ENCODE results near the gene ZNF474. TPM values are rescaled to one million over a fixed set of nuclear protein-coding genes. Genes with fewer than 3 reads are reported as not detected.

Gene ZNF474
- total RNA-seq, 6 donors from 2014 or later, result 0.40 to 15.7 (median 2.4) TPM

DNA sequence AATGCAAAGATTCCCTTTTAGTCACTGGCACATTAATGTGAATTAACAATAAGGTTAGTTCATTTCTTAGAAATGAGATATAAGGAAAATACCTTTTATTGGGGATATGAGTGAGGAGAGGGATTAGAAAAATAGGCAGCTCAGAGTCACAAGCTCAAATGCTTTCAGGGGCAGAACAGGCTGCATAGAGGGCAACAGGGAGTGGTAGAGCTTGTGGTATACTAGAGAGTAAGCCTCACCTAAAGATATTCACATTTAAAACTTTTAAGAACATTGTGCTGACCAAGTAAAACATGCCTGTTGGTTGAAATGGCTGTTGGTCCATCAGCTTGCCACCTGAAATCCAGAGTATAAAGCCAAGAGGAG is 34.7 kb downstream of the ZNF474 start:
- DNase-seq (no peak), ATAC-seq (ENCODE audit: low FRiP score in 2 of 2) (no peak)
- H3K4me1 ChIP-seq, result peaks cover 0 to 11% (median 2%) of the 10 kb centered on the region in 4 donors
- H3K36me3 ChIP-seq, result no peaks in the 10 kb centered on the region
- H3K27ac ChIP-seq, result no peak overlapping the region
- no peaks in the 10 kb centered on the region for H3K9me3 ChIP-seq
- TF ChIP-seq POLR2AphosphoS5 (IDR thresholded peaks at IDR 0.05) (no peak), POLR2A (IDR thresholded peaks at IDR 0.05) (no peak), EP300 (IDR thresholded peaks at IDR 0.05) (no peak)
- TF ChIP-seq, protein P1, sequence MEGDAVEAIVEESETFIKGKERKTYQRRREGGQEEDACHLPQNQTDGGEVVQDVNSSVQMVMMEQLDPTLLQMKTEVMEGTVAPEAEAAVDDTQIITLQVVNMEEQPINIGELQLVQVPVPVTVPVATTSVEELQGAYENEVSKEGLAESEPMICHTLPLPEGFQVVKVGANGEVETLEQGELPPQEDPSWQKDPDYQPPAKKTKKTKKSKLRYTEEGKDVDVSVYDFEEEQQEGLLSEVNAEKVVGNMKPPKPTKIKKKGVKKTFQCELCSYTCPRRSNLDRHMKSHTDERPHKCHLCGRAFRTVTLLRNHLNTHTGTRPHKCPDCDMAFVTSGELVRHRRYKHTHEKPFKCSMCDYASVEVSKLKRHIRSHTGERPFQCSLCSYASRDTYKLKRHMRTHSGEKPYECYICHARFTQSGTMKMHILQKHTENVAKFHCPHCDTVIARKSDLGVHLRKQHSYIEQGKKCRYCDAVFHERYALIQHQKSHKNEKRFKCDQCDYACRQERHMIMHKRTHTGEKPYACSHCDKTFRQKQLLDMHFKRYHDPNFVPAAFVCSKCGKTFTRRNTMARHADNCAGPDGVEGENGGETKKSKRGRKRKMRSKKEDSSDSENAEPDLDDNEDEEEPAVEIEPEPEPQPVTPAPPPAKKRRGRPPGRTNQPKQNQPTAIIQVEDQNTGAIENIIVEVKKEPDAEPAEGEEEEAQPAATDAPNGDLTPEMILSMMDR (IDR thresholded peaks at IDR 0.05), result no peak
- no peak overlapping the region for H3K4me3 ChIP-seq
- no peaks in the 10 kb centered on the region for H3K27me3 ChIP-seq

DNA sequence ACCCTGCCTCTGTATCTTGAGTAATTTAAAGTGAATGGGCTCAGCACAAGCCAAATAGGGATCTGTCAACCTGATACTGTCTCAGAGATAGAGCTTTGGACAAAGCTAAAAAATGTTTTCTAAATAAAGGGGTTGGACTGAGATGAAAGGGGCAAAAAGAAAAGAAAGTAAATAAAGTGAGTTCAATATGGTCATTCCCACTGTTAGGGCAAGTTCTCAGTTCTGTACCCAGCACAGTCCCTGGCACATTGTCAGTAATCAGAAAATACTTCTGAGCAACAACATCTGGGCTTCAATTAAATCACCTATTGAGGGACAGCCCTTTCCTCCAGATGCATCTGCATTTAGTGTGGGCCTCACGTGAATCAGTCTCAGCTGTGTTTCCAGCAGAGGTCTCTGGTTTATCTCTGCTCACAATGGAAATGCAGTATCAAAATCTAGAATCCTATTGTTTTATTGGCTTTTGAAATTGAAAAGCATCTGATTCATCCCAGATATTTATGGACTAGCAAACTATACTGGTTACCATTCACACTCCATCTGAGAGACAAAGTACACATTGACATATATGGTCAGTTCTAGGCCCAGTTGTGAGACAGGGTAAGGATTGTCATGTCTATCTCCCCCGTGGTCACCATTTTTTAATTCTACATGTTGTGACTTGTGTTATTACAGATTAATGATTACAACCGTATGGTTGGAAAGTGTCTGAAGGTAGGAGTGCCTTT is 35.6 kb downstream of the ZNF474 start:
- H3K36me3 ChIP-seq, result no peaks in the 10 kb centered on the region
- H3K4me3 ChIP-seq, result no peak overlapping the region
- no peak for TF ChIP-seq POLR2A (IDR thresholded peaks at IDR 0.05)
- TF ChIP-seq EP300 (IDR thresholded peaks at IDR 0.05), result no peak
- no peak for TF ChIP-seq POLR2AphosphoS5 (IDR thresholded peaks at IDR 0.05)
- TF ChIP-seq, protein P1 (IDR thresholded peaks at IDR 0.05), result no peak
- DNase-seq (no peak), ATAC-seq (ENCODE audit: low FRiP score in 2 of 2) (no peak)
- H3K27me3 ChIP-seq, result no peaks in the 10 kb centered on the region
- H3K4me1 ChIP-seq, result peaks cover 0 to 11% (median 2%) of the 10 kb centered on the region in 4 donors
- no peak overlapping the region for H3K27ac ChIP-seq
- 81 to 88% methylated on average over 3 of the region's 3 CpGs for WGBS, 2 donors
- H3K9me3 ChIP-seq, result no peaks in the 10 kb centered on the region

DNA sequence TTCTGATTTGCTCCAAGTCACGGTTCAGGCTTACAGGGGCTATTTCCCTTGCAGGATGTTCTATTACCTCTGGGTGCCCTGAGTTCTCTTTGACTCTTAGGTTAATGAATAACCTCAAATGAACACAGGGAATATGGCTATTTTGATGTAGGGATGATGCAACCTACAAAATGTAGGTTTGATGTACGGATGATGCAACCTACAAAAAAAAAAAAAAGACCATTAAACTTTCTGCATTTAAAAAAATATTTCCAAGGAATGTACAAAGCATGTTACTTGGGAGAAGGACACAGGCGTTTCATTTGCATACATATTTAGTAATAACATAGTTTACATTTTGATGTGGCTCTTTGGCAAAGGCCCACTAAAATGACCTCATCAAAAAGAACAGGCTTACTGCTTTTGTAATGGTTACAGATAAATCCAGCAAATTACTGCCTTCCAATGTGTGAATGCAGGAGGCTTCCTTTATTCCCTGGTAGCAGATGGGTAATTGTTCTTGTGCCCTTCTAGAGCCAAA is 36.3 kb downstream of the ZNF474 start:
- no peaks in the 10 kb centered on the region for H3K27me3 ChIP-seq
- H3K4me1 ChIP-seq, result peaks cover 0 to 11% (median 2%) of the 10 kb centered on the region in 4 donors
- DNase-seq (no peak), ATAC-seq (ENCODE audit: low FRiP score in 2 of 2) (no peak)
- 82 to 92% methylated on average over 3 of the region's 3 CpGs for WGBS, 2 donors
- no peak overlapping the region for H3K27ac ChIP-seq
- no peak overlapping the region for H3K4me3 ChIP-seq
- TF ChIP-seq POLR2A (IDR thresholded peaks at IDR 0.05) (no peak), POLR2AphosphoS5 (IDR thresholded peaks at IDR 0.05) (no peak), EP300 (IDR thresholded peaks at IDR 0.05) (no peak)
- TF ChIP-seq, protein P1 (IDR thresholded peaks at IDR 0.05), result no peak
- no peaks in the 10 kb centered on the region for H3K36me3 ChIP-seq
- no peaks in the 10 kb centered on the region for H3K9me3 ChIP-seq

DNA sequence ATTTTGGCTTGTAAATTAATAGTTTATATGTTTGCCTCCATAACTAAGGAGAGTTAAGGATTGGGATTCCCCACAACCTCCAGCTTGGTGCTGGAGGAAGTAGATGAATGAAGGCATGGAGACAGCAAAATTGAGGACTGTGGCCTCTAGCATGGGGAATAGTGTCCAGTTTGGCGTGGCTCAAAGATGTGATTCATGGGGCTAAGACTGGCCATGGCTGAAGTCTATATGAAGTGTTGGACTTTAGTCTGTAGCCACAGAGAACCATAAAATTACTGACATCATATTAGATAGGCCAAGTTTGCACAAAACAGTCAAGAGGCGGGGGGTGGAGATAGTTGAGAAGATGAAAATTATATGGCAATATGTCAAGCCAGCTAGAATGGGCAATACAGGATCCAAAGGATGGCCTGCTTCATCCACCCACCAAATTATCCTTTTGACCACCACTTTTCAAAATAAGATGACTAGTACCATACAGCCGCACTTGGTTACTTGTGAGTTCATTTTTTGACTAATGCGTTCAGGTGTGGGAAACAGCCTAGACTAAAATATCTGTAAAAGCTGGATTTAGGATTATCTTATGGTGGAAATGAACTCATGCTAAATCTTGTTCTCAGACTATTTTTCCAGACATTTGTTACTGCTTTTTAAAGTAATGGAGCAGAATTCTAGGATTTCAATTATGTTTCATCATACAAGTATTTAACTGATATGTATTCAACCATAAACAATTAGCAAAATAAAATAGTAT is 40.2 kb downstream of the ZNF474 start:
- H3K36me3 ChIP-seq, result no peaks in the 10 kb centered on the region
- H3K27me3 ChIP-seq, result no peaks in the 10 kb centered on the region
- H3K27ac ChIP-seq, result no peak overlapping the region
- no peak for TF ChIP-seq EP300 (IDR thresholded peaks at IDR 0.05)
- DNase-seq, result no peak
- no peak for ATAC-seq (ENCODE audit: low FRiP score in 2 of 2)
- H3K4me3 ChIP-seq, result no peak overlapping the region
- H3K9me3 ChIP-seq, result no peaks in the 10 kb centered on the region
- no peaks in the 10 kb centered on the region for H3K4me1 ChIP-seq
- WGBS, 2 donors, result 94 to 99% methylated on average over 4 of the region's 4 CpGs

DNA sequence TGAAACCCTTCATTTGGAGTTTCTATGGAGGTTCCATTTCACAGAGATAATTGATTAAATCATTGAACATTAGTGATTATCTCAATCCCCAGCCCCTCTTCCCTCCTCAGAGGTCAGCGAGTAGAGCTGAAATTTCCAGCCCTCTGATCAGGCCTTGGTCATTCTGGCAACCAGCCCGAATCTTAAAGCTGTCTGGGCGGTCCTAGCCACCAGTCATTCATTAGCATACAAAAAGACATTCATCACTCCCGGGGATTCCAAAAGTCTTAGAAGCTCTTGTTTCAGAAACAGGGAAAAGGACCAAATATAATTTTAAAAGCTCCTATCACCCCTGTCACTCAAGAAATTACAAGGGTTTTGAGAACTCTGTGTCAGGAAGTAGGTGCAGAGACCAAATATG is 41.3 kb downstream of the ZNF474 start:
- no peaks in the 10 kb centered on the region for H3K9me3 ChIP-seq
- ATAC-seq (ENCODE audit: low FRiP score in 2 of 2), result no peak
- no peaks in the 10 kb centered on the region for H3K4me1 ChIP-seq
- H3K36me3 ChIP-seq, result no peaks in the 10 kb centered on the region
- TF ChIP-seq EP300 (IDR thresholded peaks at IDR 0.05) (no peak), POLR2A (IDR thresholded peaks at IDR 0.05) (no peak), POLR2AphosphoS5 (IDR thresholded peaks at IDR 0.05) (no peak)
- TF ChIP-seq, protein P1 (IDR thresholded peaks at IDR 0.05), result no peak
- no peak overlapping the region for H3K4me3 ChIP-seq
- DNase-seq, result no peak
- H3K27ac ChIP-seq, result no peak overlapping the region
- 59 to 60% methylated on average over 4 of the region's 4 CpGs for WGBS, 2 donors
- no peaks in the 10 kb centered on the region for H3K27me3 ChIP-seq

All from upper lobe of left lung (tissue), 6 donors.